Trophoblast cell (in vitro differentiated cells and primary cell): ENCODE results near the gene FGFR2.

ENCODE experiments used
- DNase-seq, 2 donors: peaks; one replicate each; pipeline ENCODE4 v3.0.0-alpha.2; 2016
- H2AFZ ChIP-seq: 2 replicates; pipeline ENCODE4 v1.6.1; 2013; ENCODE audit warnings: low read length, moderate library complexity, mild to moderate bottlenecking; ENCODE audit not compliant: insufficient read depth, poor library complexity
- H2AK5ac ChIP-seq: 2 replicates; pipeline ENCODE4 v1.6.1; 2013; ENCODE audit warnings: mild to moderate bottlenecking, low read length
- H2BK120ac ChIP-seq: 2 replicates; pipeline ENCODE4 v1.6.1; 2013; ENCODE audit warnings: low read length, mild to moderate bottlenecking, moderate library complexity; ENCODE audit not compliant: insufficient read depth, poor library complexity
- H2BK12ac ChIP-seq: 2 replicates; pipeline ENCODE4 v1.6.1; 2013; ENCODE audit warnings: mild to moderate bottlenecking, low read length, moderate library complexity
- H2BK5ac ChIP-seq: 2 replicates; pipeline ENCODE4 v1.6.1; 2013; ENCODE audit warnings: low read length, low read depth, moderate library complexity, mild to moderate bottlenecking; ENCODE audit not compliant: poor library complexity
- H3K14ac ChIP-seq: 2 replicates; pipeline ENCODE4 v1.6.1; 2013; ENCODE audit warnings: mild to moderate bottlenecking, low read length
- H3K18ac ChIP-seq: 2 replicates; pipeline ENCODE4 v1.6.1; 2013; ENCODE audit warnings: mild to moderate bottlenecking, low read length
- H3K23ac ChIP-seq: 2 replicates; pipeline ENCODE4 v1.6.1; 2013; ENCODE audit warnings: low read length
- H3K27ac ChIP-seq: 2 replicates; pipeline ENCODE4 v1.5.1; 2013; ENCODE audit warnings: low read depth, mild to moderate bottlenecking, inconsistent platforms, low read length, moderate library complexity
- H3K27me3 ChIP-seq: 2 replicates; pipeline ENCODE4 v1.6.1; 2013; ENCODE audit warnings: inconsistent platforms, mild to moderate bottlenecking, low read length, moderate library complexity; ENCODE audit not compliant: insufficient read depth
- H3K36me3 ChIP-seq, 2 experiments: 1 replicate in 1 of 2; 2 replicates in 1 of 2; pipeline ENCODE4 v1.6.1; 2013; ENCODE audit warnings: low read length in 2 of 2, mild to moderate bottlenecking in 2 of 2, moderate library complexity in 1 of 2; ENCODE audit not compliant: insufficient read depth in 2 of 2, control insufficient read depth in 1 of 2
- H3K4ac ChIP-seq: 2 replicates; pipeline ENCODE4 v1.6.1; 2013; ENCODE audit warnings: low read depth, mild to moderate bottlenecking, low read length, moderate library complexity
- H3K4me1 ChIP-seq, 2 experiments: 1 replicate in 1 of 2; 2 replicates in 1 of 2; pipeline ENCODE4 v1.6.1; 2013; ENCODE audit warnings: low read length in 2 of 2, mild to moderate bottlenecking in 2 of 2, moderate library complexity in 1 of 2; ENCODE audit not compliant: insufficient read depth in 2 of 2, control insufficient read depth in 1 of 2
- H3K4me2 ChIP-seq: 2 replicates; pipeline ENCODE4 v1.6.1; 2013; ENCODE audit warnings: inconsistent platforms, mild to moderate bottlenecking, low read length, moderate library complexity
- H3K4me3 ChIP-seq: 2 replicates; pipeline ENCODE4 v1.5.1; 2013; ENCODE audit warnings: mild to moderate bottlenecking, low read depth, low read length, inconsistent platforms
- H3K79me1 ChIP-seq: one replicate; pipeline ENCODE4 v1.6.1; 2013; ENCODE audit warnings: low read length
- H3K79me2 ChIP-seq: 2 replicates; pipeline ENCODE4 v1.6.1; 2013; ENCODE audit warnings: low read length, mild to moderate bottlenecking; ENCODE audit not compliant: control insufficient read depth, insufficient read depth, poor library complexity
- H3K9ac ChIP-seq: 2 replicates; pipeline ENCODE4 v1.6.1; 2013; ENCODE audit warnings: mild to moderate bottlenecking, low read length
- H3K9me3 ChIP-seq: 2 replicates; pipeline ENCODE4 v1.6.1; 2013; ENCODE audit warnings: low read depth, mild to moderate bottlenecking, control low read depth, inconsistent platforms, low read length; ENCODE audit not compliant: insufficient read depth
- H4K12ac ChIP-seq: 2 replicates; pipeline ENCODE4 v1.6.1; 2013; ENCODE audit warnings: low read depth, mild to moderate bottlenecking, low read length, moderate library complexity
- H4K8ac ChIP-seq: 2 replicates; pipeline ENCODE4 v1.6.1; 2013; ENCODE audit warnings: low read depth, mild to moderate bottlenecking, low read length, moderate library complexity
- H4K91ac ChIP-seq: one replicate; pipeline ENCODE4 v1.6.1; 2013; ENCODE audit warnings: low read depth, mild to moderate bottlenecking, low read length, moderate library complexity
- WGBS: extraction: QIAGEN DNeasy Blood & Tissue Kit; methylation state at CpG from one replicate; pipeline ENCODE4 v1.1.7; 2013; ENCODE audit warnings: missing lambda C conversion rate; ENCODE audit not compliant: insufficient read length, insufficient coverage; ENCODE audit errors: extremely low coverage; 5-methylcytosine and 5-hydroxymethylcytosine counted together

Gene FGFR2

DNA sequence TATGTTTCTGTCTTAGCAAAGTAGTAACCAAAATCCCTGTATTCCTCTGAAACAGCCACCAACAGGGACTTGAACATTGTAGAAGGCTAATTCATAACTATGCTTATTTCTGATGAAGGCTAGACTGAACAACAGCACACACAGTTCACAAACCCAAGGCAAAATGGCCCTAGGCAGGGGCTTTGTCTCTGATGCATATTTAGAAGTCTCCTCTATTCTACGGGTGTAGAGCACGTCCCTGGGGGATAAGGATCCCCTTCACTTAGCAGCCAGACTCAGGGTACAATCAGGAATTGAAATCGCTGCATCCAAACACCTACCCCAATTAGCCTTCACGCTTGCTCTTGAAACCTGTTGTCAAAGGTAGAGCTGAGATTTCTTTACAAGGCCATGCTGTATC lies 45.5 kb downstream of the FGFR2 start:
- DNase-seq = no peak
- peaks cover 6% of the 10 kb centered on the region for H3K9me3 ChIP-seq
- no peak overlapping the region for H3K14ac ChIP-seq
- H3K4me2 ChIP-seq = no peak overlapping the region
- H3K9ac ChIP-seq = no peak overlapping the region
- H2BK12ac ChIP-seq = no peak overlapping the region
- H3K23ac ChIP-seq = no peak overlapping the region
- no peak overlapping the region for H2AK5ac ChIP-seq
- no CpG with 5 or more reads among the region's 4 CpGs for WGBS
- no peak overlapping the region for H2BK5ac ChIP-seq
- H2AFZ ChIP-seq = no peak overlapping the region
- H4K8ac ChIP-seq = no peak overlapping the region
- H3K79me2 ChIP-seq = no peaks in the 10 kb centered on the region
- H3K36me3 ChIP-seq = peaks cover 11 to 13% of the 10 kb centered on the region in 2 experiments
- no peak overlapping the region for H3K18ac ChIP-seq
- H3K4ac ChIP-seq = no peak overlapping the region
- H4K12ac ChIP-seq = no peak overlapping the region
- H3K79me1 ChIP-seq = no peaks in the 10 kb centered on the region
- peaks cover 5 to 7% of the 10 kb centered on the region in 2 experiments for H3K4me1 ChIP-seq
- no peaks in the 10 kb centered on the region for H3K27me3 ChIP-seq
- H4K91ac ChIP-seq = no peak overlapping the region
- no peak overlapping the region for H2BK120ac ChIP-seq
- no peak overlapping the region for H3K27ac ChIP-seq
- no peak overlapping the region for H3K4me3 ChIP-seq

DNA sequence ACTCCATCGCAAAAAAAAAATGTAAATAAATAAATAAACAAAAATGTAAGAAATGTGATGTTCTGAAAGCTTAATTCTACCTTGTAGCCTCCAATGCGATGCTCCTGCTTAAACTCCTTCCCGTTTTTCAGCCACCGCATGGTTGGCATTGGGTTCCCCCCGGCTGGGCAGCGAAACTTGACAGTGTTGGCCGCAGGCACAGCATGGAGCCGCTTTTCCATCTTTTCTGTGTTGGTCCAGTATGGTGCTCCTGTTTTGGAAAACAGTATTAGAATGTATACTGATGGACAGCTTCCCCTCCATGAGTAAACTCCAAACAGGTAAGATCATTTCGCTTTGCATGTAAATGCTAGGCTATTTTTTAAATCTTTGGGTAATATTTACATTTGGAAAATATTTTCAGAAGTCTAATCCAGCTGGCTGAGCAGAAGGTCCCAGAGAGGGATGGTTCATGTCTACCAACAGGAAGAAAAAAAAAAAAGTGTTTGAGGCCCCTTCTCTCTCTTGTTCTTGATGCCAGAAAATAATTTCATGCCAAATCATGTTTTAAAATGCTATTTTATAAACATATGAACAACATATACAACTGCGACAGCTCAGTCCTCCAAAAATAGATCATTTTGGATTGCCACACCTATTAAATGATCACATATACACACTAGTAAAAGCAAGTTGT lies 46.9 kb downstream of the FGFR2 start:
- Histone ChIP-seq H3K27me3 (no peaks in the 10 kb centered on the region), H3K18ac (no peak overlapping the region), H4K12ac (no peak overlapping the region), H3K4ac (no peak overlapping the region), H4K91ac (no peak overlapping the region), H3K9ac (no peak overlapping the region), H3K14ac (no peak overlapping the region), H3K79me1 (no peaks in the 10 kb centered on the region), H3K4me3 (no peak overlapping the region), H2AFZ (no peak overlapping the region), H3K9me3 (peaks cover 4% of the 10 kb centered on the region), H3K27ac (no peak overlapping the region), H4K8ac (no peak overlapping the region), H3K79me2 (no peaks in the 10 kb centered on the region), H2BK12ac (no peak overlapping the region), H3K4me1 (peaks cover 5% of the 10 kb centered on the region in 2 experiments), H3K36me3 (peaks cover 11 to 17% of the 10 kb centered on the region in 2 experiments), H2BK120ac (no peak overlapping the region), H2AK5ac (no peak overlapping the region), H2BK5ac (no peak overlapping the region), H3K23ac (no peak overlapping the region), H3K4me2 (no peak overlapping the region)
- DNase-seq = no peak
- WGBS = no CpG with 5 or more reads among the region's 10 CpGs

DNA sequence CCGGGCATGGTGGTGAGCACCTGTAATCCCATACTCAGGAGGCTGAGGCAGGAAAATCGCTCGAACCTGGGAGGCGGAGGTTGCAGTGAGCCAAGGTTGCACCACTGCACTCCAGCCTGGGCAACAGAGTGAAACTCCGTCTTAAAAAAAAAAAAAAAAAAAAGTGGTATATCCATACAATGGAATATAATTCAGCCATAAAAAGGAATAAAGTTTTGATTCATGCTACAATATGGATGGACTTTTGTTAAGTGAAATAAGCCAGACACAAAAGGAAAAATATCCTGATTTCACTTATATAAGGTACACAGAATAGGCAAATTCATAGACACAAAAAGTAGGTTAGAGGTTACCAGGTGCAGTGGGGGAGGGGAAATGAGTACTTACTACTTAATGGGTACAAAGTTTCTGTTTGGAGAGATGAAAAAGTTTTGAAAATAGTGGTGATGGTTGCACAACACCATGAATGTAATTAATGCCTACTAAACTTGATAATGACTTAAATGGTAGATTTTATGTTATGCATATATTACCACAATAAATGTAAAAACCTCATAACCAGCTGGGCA lies 53.9 kb downstream of the FGFR2 start:
- Histone ChIP-seq H3K9me3 (no peaks in the 10 kb centered on the region), H3K36me3 (peaks cover 4 to 14% of the 10 kb centered on the region in 2 experiments), H3K4ac (no peak overlapping the region), H2AFZ (no peak overlapping the region), H4K91ac (no peak overlapping the region), H3K9ac (no peak overlapping the region), H3K18ac (no peak overlapping the region), H3K27me3 (no peaks in the 10 kb centered on the region), H3K4me1 (peaks cover 0 to 5% of the 10 kb centered on the region in 2 experiments), H3K4me3 (no peak overlapping the region), H4K8ac (no peak overlapping the region), H3K4me2 (no peak overlapping the region), H3K79me1 (no peaks in the 10 kb centered on the region), H3K23ac (no peak overlapping the region), H2BK5ac (no peak overlapping the region), H2AK5ac (no peak overlapping the region), H3K79me2 (no peaks in the 10 kb centered on the region), H2BK120ac (no peak overlapping the region), H3K14ac (no peak overlapping the region), H3K27ac (no peak overlapping the region), H2BK12ac (no peak overlapping the region), H4K12ac (no peak overlapping the region)
- no CpG with 5 or more reads among the region's 5 CpGs for WGBS
- DNase-seq = no peak

DNA sequence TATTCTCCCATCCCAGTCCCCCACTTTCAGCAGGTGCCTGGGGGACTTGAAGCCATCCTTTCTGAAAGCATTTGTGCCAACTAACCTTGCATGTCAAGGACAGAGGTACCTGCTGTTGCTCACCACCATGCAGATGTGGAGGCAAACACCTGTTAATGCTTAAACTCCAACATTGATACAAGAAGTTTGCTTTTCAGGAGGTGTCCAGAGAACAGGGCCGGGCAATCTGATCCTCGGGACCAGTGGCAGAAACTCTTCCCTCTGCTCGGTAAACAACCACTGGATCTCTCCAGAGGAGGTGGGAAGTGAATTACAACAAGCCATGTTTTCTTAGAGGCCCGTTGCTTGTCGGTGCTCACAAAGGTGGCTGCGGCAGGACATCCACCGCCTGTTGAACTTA lies 54.7 kb downstream of the FGFR2 start:
- Histone ChIP-seq H3K36me3 (peaks cover 2 to 14% of the 10 kb centered on the region in 2 experiments), H4K8ac (no peak overlapping the region), H3K27ac (no peak overlapping the region), H3K9me3 (no peaks in the 10 kb centered on the region), H3K4me2 (no peak overlapping the region), H2BK12ac (no peak overlapping the region), H3K18ac (no peak overlapping the region), H2BK5ac (no peak overlapping the region), H3K79me1 (no peaks in the 10 kb centered on the region), H4K91ac (no peak overlapping the region), H3K4ac (no peak overlapping the region), H3K14ac (no peak overlapping the region), H3K23ac (no peak overlapping the region), H3K4me3 (no peak overlapping the region), H3K9ac (no peak overlapping the region), H2BK120ac (no peak overlapping the region), H2AK5ac (no peak overlapping the region), H3K27me3 (no peaks in the 10 kb centered on the region), H4K12ac (no peak overlapping the region), H3K4me1 (peaks cover 0 to 5% of the 10 kb centered on the region in 2 experiments), H2AFZ (no peak overlapping the region), H3K79me2 (no peaks in the 10 kb centered on the region)
- WGBS = no CpG with 5 or more reads among the region's 7 CpGs
- DNase-seq = no peak
